Sigmoid colon (tissue), 7 donors: ENCODE data around the gene MARCHF5. TPM values are rescaled to one million over a fixed set of nuclear protein-coding genes. Genes with fewer than 3 reads are reported as not detected.
"Not testable (repeated sequence)": the region's sequence is repeated elsewhere in the genome, so short reads cannot be mapped to it uniquely, and the experiment has no call there.

ENCODE experiments used
- DNase-seq: peaks from one replicate; pipeline ENCODE4 v3.0.0-alpha.2; 2019
- H3K27ac ChIP-seq, 4 donors: fragments of 200-600 bp; sonication (generic); one replicate each; pipeline ENCODE4 v1.5.1; 2016 to 2019; ENCODE audit warnings: mild to moderate bottlenecking in 1 of 4
- H3K27me3 ChIP-seq, 3 donors: fragments of 200-600 bp; sonication (generic); one replicate each; pipeline ENCODE4 v1.5.1; 2019; ENCODE audit warnings: mild to moderate bottlenecking in 1 of 3
- H3K36me3 ChIP-seq, 4 donors: fragments of 200-600 bp; sonication (generic); one replicate each; pipeline ENCODE4 v1.5.1; 2016 to 2019
- H3K4me1 ChIP-seq, 4 donors: fragments of 200-600 bp; sonication (generic); one replicate each; pipeline ENCODE4 v1.5.1; 2017 to 2019
- H3K4me3 ChIP-seq, 4 donors: fragments of 200-600 bp; sonication (generic); one replicate each; pipeline ENCODE4 v1.5.1; 2017 to 2019; ENCODE audit warnings: mild to moderate bottlenecking in 2 of 4, moderate library complexity in 1 of 4
- H3K9me3 ChIP-seq, 4 donors: fragments of 200-600 bp in 3 of 4; sonication (generic) in 3 of 4; one replicate each; pipeline versions ENCODE4 v1.5.1 to v1.6.1; 2013 to 2019
- EP300 ChIP-seq, 4 donors: sonication (generic); formaldehyde crosslinking; IDR thresholded peaks; one replicate each; pipeline ENCODE4 v1.6.1; 2017; ENCODE audit warnings: antibody characterized with exemption in 4 of 4
- POLR2A ChIP-seq, 2 donors: fragments of 450-650 bp; IDR thresholded peaks; one replicate each; pipeline ENCODE4 v1.6.1; 2016; ENCODE audit warnings: antibody characterized with exemption in 2 of 2, mild to moderate bottlenecking in 2 of 2, moderate library complexity in 2 of 2
- POLR2AphosphoS5 ChIP-seq, 4 donors: sonication (generic); formaldehyde crosslinking; IDR thresholded peaks; one replicate each; pipeline ENCODE4 v1.6.1; 2017; ENCODE audit warnings: antibody characterized with exemption in 4 of 4
- WGBS, 2 donors: extraction: QIAGEN DNeasy Blood & Tissue Kit; methylation state at CpG; one replicate each; pipeline ENCODE4 v1.1.7; 2013; 5-methylcytosine and 5-hydroxymethylcytosine counted together
- intact Hi-C: fragments of 100-400 bp; cut with DNase I; formaldehyde crosslinking; loops from one replicate; pipeline ENCODE4 v1.15.1; 2023
- polyA plus RNA-seq, 3 donors: library from polyadenylated mRNA; stranded (reverse); fragments of 200-250 nt; gene quantifications; one replicate each; pipeline ENCODE4 v1.2.3, GENCODE V29; 2013
- total RNA-seq, 4 donors: library from RNA; depleted of rRNA; stranded (reverse); fragments of >200 nt; gene quantifications; one replicate each; pipeline ENCODE4 v1.1.0, GENCODE V29; 2016
- TF ChIP-seq, protein P1 (sequence below), 4 experiments: fragments of 450-650 bp in 3 of 4; fragments of 200-600 bp in 1 of 4; IDR thresholded peaks; one replicate each; pipeline ENCODE4 v1.5.1; 2016 to 2019; ENCODE audit warnings: antibody characterized with exemption in 4 of 4, mild to moderate bottlenecking in 3 of 4, moderate library complexity in 2 of 4
- donor health status: healthy with polysubstance abuse.
- donor health status: Bipolar disorder and iron deficiency.
- donor health status: healthy.

MARCHF5 gene
- total and polyA plus RNA-seq, 7 donors, result 9.5 to 30.5 (median 19.0) TPM

DNA sequence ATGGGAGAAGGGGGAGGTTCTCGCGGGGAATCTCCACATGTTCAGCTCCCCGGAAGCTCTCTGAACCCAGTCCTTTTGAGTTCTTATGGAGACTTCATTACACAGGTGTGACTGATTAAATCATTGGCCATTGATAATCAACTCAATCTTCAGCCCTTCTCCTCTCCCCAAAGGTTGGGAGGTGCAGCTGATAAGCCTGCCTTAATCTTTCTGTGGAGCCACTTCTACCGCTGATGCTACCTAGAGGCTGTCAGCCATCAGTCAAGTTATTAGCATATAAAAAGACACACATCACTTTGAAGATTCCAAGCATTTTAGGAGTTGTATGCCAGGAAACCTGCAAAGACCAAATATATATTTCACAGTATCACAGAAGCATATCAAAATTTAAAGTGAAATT is 91.7 kb downstream of the MARCHF5 start:
- TF ChIP-seq, protein P1, sequence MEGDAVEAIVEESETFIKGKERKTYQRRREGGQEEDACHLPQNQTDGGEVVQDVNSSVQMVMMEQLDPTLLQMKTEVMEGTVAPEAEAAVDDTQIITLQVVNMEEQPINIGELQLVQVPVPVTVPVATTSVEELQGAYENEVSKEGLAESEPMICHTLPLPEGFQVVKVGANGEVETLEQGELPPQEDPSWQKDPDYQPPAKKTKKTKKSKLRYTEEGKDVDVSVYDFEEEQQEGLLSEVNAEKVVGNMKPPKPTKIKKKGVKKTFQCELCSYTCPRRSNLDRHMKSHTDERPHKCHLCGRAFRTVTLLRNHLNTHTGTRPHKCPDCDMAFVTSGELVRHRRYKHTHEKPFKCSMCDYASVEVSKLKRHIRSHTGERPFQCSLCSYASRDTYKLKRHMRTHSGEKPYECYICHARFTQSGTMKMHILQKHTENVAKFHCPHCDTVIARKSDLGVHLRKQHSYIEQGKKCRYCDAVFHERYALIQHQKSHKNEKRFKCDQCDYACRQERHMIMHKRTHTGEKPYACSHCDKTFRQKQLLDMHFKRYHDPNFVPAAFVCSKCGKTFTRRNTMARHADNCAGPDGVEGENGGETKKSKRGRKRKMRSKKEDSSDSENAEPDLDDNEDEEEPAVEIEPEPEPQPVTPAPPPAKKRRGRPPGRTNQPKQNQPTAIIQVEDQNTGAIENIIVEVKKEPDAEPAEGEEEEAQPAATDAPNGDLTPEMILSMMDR (IDR thresholded peaks at IDR 0.05), result no peak
- no peak for TF ChIP-seq POLR2AphosphoS5 (IDR thresholded peaks at IDR 0.05)
- TF ChIP-seq POLR2A (IDR thresholded peaks at IDR 0.05), result no peak
- Histone ChIP-seq H3K4me3 (no peak overlapping the region), H3K9me3 (no peaks in the 10 kb centered on the region), H3K27ac (no peak overlapping the region), H3K36me3 (no peaks in the 10 kb centered on the region), H3K4me1 (no peaks in the 10 kb centered on the region), H3K27me3 (no peaks in the 10 kb centered on the region)
- DNase-seq, result no peak
- intact Hi-C loops, result no loop called here
- WGBS, 2 donors, result 82 to 84% methylated on average over 4 of the region's 4 CpGs

DNA sequence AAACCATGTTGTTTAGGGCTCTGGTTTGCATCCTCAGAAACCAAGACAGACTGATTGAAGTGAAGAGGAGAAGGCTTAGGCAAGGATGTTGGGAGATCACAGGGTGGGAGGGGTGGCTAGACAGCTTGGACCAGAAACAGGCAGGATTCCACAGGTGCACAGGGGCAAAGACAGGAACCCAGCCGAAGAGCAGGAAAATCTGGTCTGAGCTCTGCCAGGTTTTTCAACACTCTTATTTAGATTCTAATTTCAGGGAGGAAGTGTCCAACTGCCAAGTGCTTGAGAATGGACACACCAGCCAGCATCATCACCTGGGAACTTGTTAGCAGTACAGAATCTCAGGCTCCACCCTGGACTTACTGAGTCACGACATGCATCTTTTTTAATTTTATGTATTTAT is 93.8 kb downstream of the MARCHF5 start:
- Histone ChIP-seq H3K27me3 (no peaks in the 10 kb centered on the region), H3K36me3 (no peaks in the 10 kb centered on the region), H3K9me3 (no peaks in the 10 kb centered on the region), H3K27ac (no peak overlapping the region), H3K4me1 (no peaks in the 10 kb centered on the region), H3K4me3 (no peak overlapping the region)
- TF ChIP-seq, protein P1 (IDR thresholded peaks at IDR 0.05), result no peak
- TF ChIP-seq EP300 (IDR thresholded peaks at IDR 0.05), result no peak
- no peak for TF ChIP-seq POLR2AphosphoS5 (IDR thresholded peaks at IDR 0.05)
- DNase-seq, result no peak
- 72 to 86% methylated on average over 2 of the region's 2 CpGs for WGBS, 2 donors
- intact Hi-C loops, result no loop called here

DNA sequence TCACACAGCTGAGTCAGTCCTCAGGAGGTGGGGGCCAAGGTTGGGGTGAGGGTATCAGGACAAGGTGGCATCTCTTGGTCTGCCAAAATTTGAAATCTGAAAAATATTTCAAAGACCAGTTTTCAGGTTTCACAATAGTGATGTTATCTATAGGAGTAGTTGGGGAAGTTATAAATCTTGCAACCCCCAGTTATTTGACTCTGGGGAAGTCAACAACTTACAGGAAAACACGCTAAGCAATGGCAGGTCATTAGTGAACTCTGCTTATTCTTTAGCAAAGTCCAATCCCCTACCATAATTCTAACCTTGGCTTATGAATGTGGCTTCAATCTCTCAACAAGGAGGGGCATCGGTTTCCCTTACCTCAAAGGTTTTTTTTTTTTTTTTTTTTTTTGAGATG is 94.9 kb downstream of the MARCHF5 start:
- 40 to 80% methylated on average over 2 of the region's 2 CpGs for WGBS, 2 donors
- no peak for DNase-seq
- Histone ChIP-seq H3K36me3 (no peaks in the 10 kb centered on the region), H3K4me1 (no peaks in the 10 kb centered on the region), H3K4me3 (no peak overlapping the region), H3K27me3 (no peaks in the 10 kb centered on the region), H3K27ac (no peak overlapping the region), H3K9me3 (no peaks in the 10 kb centered on the region)
- intact Hi-C loops, result no loop called here
- TF ChIP-seq, protein P1 (IDR thresholded peaks at IDR 0.05), result no peak
- no peak for TF ChIP-seq EP300 (IDR thresholded peaks at IDR 0.05)
- no peak for TF ChIP-seq POLR2AphosphoS5 (IDR thresholded peaks at IDR 0.05)
- TF ChIP-seq POLR2A (IDR thresholded peaks at IDR 0.05), result no peak

DNA sequence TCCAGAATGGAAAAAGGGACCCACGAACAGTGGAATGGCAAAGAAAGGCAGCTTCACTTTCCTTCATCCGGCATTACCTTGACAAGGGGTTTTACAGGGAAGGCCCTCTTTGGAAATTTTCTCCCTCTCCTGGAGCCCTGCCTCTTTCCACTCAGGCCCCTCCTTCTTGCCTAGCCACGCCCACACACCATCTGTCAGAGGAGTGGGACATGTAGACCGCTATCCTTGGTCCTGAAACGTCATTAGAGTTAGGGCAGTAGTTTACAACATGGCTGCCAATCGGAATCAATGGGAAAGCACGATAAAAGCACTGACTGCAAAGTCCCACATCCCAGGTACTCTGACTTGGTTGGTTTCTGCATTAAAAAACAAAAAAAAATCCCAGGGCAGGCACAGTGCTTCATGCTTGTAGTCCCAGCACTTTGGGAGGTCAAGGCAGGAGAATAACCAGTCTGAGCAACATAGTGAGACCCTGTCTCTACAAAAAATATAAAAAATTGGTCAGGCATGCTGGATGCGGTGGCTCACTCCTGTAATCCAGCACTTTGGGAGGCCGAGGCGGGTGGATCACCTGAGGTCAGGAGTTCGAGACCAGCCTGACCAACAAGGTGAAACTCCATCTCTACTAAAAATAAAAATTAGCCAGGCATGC is 96.4 kb downstream of the MARCHF5 start:
- intact Hi-C loops, result no loop called here
- Histone ChIP-seq H3K4me3 (no peak overlapping the region), H3K36me3 (no peaks in the 10 kb centered on the region), H3K27me3 (no peaks in the 10 kb centered on the region), H3K9me3 (no peaks in the 10 kb centered on the region), H3K27ac (no peak overlapping the region), H3K4me1 (no peaks in the 10 kb centered on the region)
- no peak for DNase-seq
- TF ChIP-seq POLR2A (IDR thresholded peaks at IDR 0.05), result no peak
- no peak for TF ChIP-seq POLR2AphosphoS5 (IDR thresholded peaks at IDR 0.05)
- TF ChIP-seq EP300 (IDR thresholded peaks at IDR 0.05), result no peak
- TF ChIP-seq, protein P1 (IDR thresholded peaks at IDR 0.05), result no peak
- WGBS, 2 donors, result 41 to 53% methylated on average over 11 of the region's 11 CpGs

DNA sequence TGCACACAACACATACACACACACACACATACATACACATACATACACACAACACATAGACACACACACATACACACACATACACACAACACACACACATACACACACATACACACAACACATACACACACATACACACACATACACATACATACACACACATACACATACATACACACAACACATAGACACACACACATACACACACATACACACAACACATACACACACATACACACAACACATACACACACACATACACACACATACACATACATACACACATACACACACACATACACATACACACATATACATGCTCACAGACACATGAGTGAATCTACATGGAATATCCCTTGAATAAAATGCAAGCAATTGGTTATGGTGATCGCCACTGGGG is 102.2 kb downstream of the MARCHF5 start:
- H3K36me3 ChIP-seq, H3K4me3 ChIP-seq, H3K27me3 ChIP-seq, intact Hi-C loops, H3K27ac ChIP-seq, H3K9me3 ChIP-seq, H3K4me1 ChIP-seq, DNase-seq: not testable (repeated sequence)
- WGBS, 2 donors, result 0 to 94% methylated on average over 1 of the region's 1 CpG
